ENCODE data around the gene RSAD2.

GRCh38 chr2:6921321-6921922 lies 43.8 kb downstream of the RSAD2 start:
- TF ChIP-seq, protein P1, sequence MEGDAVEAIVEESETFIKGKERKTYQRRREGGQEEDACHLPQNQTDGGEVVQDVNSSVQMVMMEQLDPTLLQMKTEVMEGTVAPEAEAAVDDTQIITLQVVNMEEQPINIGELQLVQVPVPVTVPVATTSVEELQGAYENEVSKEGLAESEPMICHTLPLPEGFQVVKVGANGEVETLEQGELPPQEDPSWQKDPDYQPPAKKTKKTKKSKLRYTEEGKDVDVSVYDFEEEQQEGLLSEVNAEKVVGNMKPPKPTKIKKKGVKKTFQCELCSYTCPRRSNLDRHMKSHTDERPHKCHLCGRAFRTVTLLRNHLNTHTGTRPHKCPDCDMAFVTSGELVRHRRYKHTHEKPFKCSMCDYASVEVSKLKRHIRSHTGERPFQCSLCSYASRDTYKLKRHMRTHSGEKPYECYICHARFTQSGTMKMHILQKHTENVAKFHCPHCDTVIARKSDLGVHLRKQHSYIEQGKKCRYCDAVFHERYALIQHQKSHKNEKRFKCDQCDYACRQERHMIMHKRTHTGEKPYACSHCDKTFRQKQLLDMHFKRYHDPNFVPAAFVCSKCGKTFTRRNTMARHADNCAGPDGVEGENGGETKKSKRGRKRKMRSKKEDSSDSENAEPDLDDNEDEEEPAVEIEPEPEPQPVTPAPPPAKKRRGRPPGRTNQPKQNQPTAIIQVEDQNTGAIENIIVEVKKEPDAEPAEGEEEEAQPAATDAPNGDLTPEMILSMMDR (IDR thresholded peaks at IDR 0.05): no peak
- TF ChIP-seq ESRRA (CRISPR knock-in tag; IDR thresholded peaks at IDR 0.05; ENCODE audit: borderline replicate concordance): no peak
- TF ChIP-seq, protein P2, sequence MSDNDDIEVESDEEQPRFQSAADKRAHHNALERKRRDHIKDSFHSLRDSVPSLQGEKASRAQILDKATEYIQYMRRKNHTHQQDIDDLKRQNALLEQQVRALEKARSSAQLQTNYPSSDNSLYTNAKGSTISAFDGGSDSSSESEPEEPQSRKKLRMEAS (CRISPR knock-in tag; IDR thresholded peaks at IDR 0.05): no peak

Measured in WTC11 (cell line).